ENCODE measurements around the gene SUPT4H1. TPM values are rescaled to one million over a fixed set of nuclear protein-coding genes. Genes with fewer than 3 reads are reported as not detected.
A peak's percentile ranks its signal among the peaks of the same experiment; 100 is the strongest.

SUPT4H1 gene
- total and polyA plus RNA-seq, 9 of the 15 experiments (the other 6 are each of a cell fraction or from before 2014, with no cell fraction given): 62.1 to 320 (median 117) TPM

- TF ChIP-seq MGA (IDR thresholded peaks at IDR 0.05): peak; percentile 90
- TF ChIP-seq MCM3 (IDR thresholded peaks at IDR 0.05): no peak
- no peak for TF ChIP-seq ESRRB (CRISPR knock-in tag; IDR thresholded peaks at IDR 0.05; ENCODE audit: borderline replicate concordance)
- peak; percentile 51; the same call in 1 of the 2 replicates for TF ChIP-seq ZKSCAN8 (CRISPR knock-in tag; IDR thresholded peaks at IDR 0.05)
- peak; percentile 60 for TF ChIP-seq EP400 (IDR thresholded peaks at IDR 0.05)
- no peak for TF ChIP-seq CLOCK (CRISPR knock-in tag; IDR thresholded peaks at IDR 0.05; ENCODE audit: borderline replicate concordance)
Observed at GRCh38 chr17:58339755-58340404, 12.1 kb downstream of the SUPT4H1 start (continued).
